ENCODE results near the gene COX11.

GRCh38 chr17:55004484-55004883 is 36.0 kb upstream of the COX11 start:
- no peak for TF ChIP-seq CTCF (IDR thresholded peaks at IDR 0.05; ENCODE audit: low read length)
- no peak for TF ChIP-seq EZH2 (optimal IDR thresholded peaks at IDR 0.05; ENCODE audit: low read depth, low read length)
- no peak for TF ChIP-seq EZH2phosphoT487 (IDR thresholded peaks at IDR 0.05; ENCODE audit: low read length)

Measured in MM.1S (cell line).